ENCODE measurements around the gene PDAP1. TPM values are rescaled to one million over a fixed set of nuclear protein-coding genes. Genes with fewer than 3 reads are reported as not detected.
"Not testable (repeated sequence)": the region's sequence is repeated elsewhere in the genome, so short reads cannot be mapped to it uniquely, and the experiment has no call there.

PDAP1 gene
- total RNA-seq, 1 donor from 2014 or later, result 128 TPM

GRCh38 chr7:99390941-99391602 is 17.3 kb downstream of the PDAP1 start:
- Mint-ChIP-seq H3K27ac (no peak overlapping the region), H3K27me3 (no peaks in the 10 kb centered on the region), H3K4me3 (ENCODE audit: low read depth) (peak overlapping the region; percentile 29), H3K4me1 (ENCODE audit: low read depth) (peaks cover 6% of the 10 kb centered on the region), H3K9me3 (ENCODE audit: low read depth) (no peaks in the 10 kb centered on the region), H3K36me3 (ENCODE audit: insufficient read depth) (peaks cover 4% of the 10 kb centered on the region)
- no peak for DNase-seq (ENCODE audit: low spot score, unreplicated experiment)
- TF ChIP-seq CTCF (IDR thresholded peaks at IDR 0.05; ENCODE audit: unreplicated experiment), result no peak

DNA sequence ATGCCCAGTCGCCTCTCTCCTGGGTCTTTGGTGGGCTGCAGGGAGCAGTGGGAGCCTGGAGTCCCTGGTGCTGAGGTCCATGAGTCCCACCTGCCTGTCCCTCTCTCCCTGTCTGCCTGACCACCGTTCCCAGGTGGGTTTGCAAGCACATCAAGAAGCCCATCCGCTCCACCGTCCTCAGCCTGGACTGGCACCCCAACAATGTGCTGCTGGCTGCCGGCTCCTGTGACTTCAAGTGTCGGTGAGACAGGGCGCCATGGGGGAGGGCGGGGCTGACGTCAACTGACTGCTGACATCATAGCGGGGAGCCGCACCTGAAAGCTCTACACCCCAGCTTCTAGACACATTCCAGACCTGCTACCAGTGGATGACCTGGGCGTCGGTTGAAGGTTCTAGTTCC is 18.6 kb downstream of the PDAP1 start:
- no peak overlapping the region for H3K27ac Mint-ChIP-seq
- H3K36me3 Mint-ChIP-seq (ENCODE audit: insufficient read depth), result peaks cover 5% of the 10 kb centered on the region
- no peaks in the 10 kb centered on the region for H3K9me3 Mint-ChIP-seq (ENCODE audit: low read depth)
- DNase-seq (ENCODE audit: low spot score, unreplicated experiment), result no peak
- H3K4me3 Mint-ChIP-seq (ENCODE audit: low read depth), result no peak overlapping the region
- TF ChIP-seq CTCF (IDR thresholded peaks at IDR 0.05; ENCODE audit: unreplicated experiment), result no peak
- peaks cover 6% of the 10 kb centered on the region for H3K4me1 Mint-ChIP-seq (ENCODE audit: low read depth)
- no peaks in the 10 kb centered on the region for H3K27me3 Mint-ChIP-seq

DNA sequence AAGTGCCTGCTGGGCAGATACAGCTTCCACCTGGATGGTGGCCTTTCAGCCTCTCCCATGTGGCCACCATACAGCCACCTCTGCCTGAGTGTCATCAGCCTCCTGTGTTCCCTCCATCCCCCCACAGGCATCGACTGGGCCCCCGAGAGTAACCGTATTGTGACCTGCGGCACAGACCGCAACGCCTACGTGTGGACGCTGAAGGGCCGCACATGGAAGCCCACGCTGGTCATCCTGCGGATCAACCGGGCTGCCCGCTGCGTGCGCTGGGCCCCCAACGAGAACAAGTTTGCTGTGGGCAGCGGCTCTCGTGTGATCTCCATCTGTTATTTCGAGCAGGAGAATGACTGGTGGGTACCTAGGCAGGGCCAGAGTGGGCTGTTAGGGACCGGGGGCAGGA is 20.5 kb downstream of the PDAP1 start:
- Mint-ChIP-seq H3K27ac (no peak overlapping the region), H3K9me3 (ENCODE audit: low read depth) (no peaks in the 10 kb centered on the region), H3K36me3 (ENCODE audit: insufficient read depth) (peaks cover 5% of the 10 kb centered on the region), H3K4me3 (ENCODE audit: low read depth) (no peak overlapping the region), H3K27me3 (no peaks in the 10 kb centered on the region), H3K4me1 (ENCODE audit: low read depth) (no peaks in the 10 kb centered on the region)
- no peak for DNase-seq (ENCODE audit: low spot score, unreplicated experiment)
- TF ChIP-seq CTCF (IDR thresholded peaks at IDR 0.05; ENCODE audit: unreplicated experiment), result no peak

DNA sequence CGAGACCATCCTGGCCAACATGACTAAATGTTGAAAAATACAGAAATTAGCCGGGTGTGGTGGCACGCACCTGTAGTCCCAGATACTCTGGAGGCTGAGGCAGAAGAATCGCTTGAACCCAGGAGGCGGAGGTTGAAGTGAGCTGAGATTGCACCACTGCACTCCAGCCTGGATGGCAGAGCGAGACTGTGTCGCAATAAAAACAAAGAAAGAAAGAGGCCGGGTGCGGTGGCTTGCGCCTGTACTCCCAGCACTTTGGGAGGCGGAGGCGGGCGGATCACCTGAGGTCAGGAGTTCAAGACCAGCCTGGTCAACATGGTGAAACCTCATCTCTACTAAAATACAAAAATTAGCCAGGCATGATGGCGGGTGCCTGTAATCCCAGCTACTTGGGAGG is 21.2 kb downstream of the PDAP1 start:
- not testable (repeated sequence) for H3K4me3 Mint-ChIP-seq (ENCODE audit: low read depth); H3K36me3 Mint-ChIP-seq (ENCODE audit: insufficient read depth); H3K4me1 Mint-ChIP-seq (ENCODE audit: low read depth); DNase-seq (ENCODE audit: low spot score, unreplicated experiment); H3K9me3 Mint-ChIP-seq (ENCODE audit: low read depth); H3K27me3 Mint-ChIP-seq; H3K27ac Mint-ChIP-seq

DNA sequence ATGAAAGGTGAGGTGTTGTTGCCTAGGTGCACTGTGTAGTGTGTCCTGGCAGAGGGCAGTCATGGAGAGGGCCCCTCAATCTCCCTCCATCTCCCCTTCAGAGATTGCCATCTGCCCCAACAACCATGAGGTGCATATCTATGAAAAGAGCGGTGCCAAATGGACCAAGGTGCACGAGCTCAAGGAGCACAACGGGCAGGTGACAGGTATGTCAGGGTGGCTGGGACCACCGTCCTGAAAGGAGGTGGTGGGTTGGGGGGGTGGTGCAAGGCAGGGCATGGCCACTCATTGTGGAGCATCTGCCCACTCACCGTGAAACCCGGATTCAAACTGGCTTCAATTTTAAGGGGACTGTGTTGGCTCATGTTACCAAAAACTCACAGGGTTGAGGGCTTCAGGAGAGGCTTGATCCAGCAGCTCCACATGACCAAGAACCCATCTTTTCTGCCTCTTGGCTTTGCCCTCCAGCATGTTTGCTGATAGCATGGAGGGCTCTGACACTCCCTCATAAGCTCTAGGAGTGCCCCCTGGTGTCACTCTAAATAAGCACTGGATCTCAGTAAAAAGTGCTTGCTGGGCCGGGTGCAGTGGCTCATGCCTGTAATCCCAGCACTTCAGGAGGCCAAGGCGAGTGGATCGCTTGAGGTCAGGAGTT is 21.7 kb downstream of the PDAP1 start:
- Mint-ChIP-seq H3K4me1 (ENCODE audit: low read depth) (no peaks in the 10 kb centered on the region), H3K9me3 (ENCODE audit: low read depth) (no peaks in the 10 kb centered on the region), H3K36me3 (ENCODE audit: insufficient read depth) (peaks cover 5% of the 10 kb centered on the region), H3K4me3 (ENCODE audit: low read depth) (no peak overlapping the region), H3K27ac (no peak overlapping the region), H3K27me3 (no peaks in the 10 kb centered on the region)
- TF ChIP-seq CTCF (IDR thresholded peaks at IDR 0.05; ENCODE audit: unreplicated experiment), result no peak
- DNase-seq (ENCODE audit: low spot score, unreplicated experiment), result no peak

- no peak for TF ChIP-seq CTCF (IDR thresholded peaks at IDR 0.05; ENCODE audit: unreplicated experiment)
- Mint-ChIP-seq H3K4me3 (ENCODE audit: low read depth) (no peak overlapping the region), H3K27ac (no peak overlapping the region), H3K27me3 (no peaks in the 10 kb centered on the region), H3K4me1 (ENCODE audit: low read depth) (no peaks in the 10 kb centered on the region), H3K36me3 (ENCODE audit: insufficient read depth) (peaks cover 5% of the 10 kb centered on the region), H3K9me3 (ENCODE audit: low read depth) (no peaks in the 10 kb centered on the region)
- DNase-seq (ENCODE audit: low spot score, unreplicated experiment), result no peak
These were observed 22.8 kb downstream of the PDAP1 start for GRCh38 chr7:99385564-99385963.
